Thyroid gland (tissue), 4 donors: Measurements from ENCODE around the gene KIAA0232. TPM values are rescaled to one million over a fixed set of nuclear protein-coding genes. Genes with fewer than 3 reads are reported as not detected.

Source experiments
- DNase-seq, 2 donors: peaks; one replicate each; pipeline ENCODE4 v3.0.0-alpha.2; 2019
- H3K27ac ChIP-seq, 3 donors: fragments of 200-600 bp; sonication (generic); 1 replicate in 2 of 3; 2 replicates in 1 of 3; pipeline ENCODE4 v1.5.1; 2016 to 2019; ENCODE audit warnings: mild to moderate bottlenecking in 1 of 3, moderate library complexity in 1 of 3
- H3K27me3 ChIP-seq: fragments of 200-600 bp; sonication (generic); one replicate; pipeline ENCODE4 v1.5.1; 2019
- H3K36me3 ChIP-seq, 2 donors: fragments of 200-600 bp; sonication (generic); one replicate each; pipeline ENCODE4 v1.5.1; 2016 to 2019
- H3K4me1 ChIP-seq, 2 donors: fragments of 200-600 bp; sonication (generic); one replicate each; pipeline ENCODE4 v1.5.1; 2017 to 2019
- H3K4me3 ChIP-seq, 3 donors: fragments of 200-600 bp; sonication (generic); replicated peaks in 1 of 3; 1 replicate in 2 of 3; 2 replicates in 1 of 3; pipeline ENCODE4 v1.5.1; 2016; ENCODE audit warnings: mild to moderate bottlenecking in 1 of 3
- H3K9me3 ChIP-seq: fragments of 200-600 bp; sonication (generic); one replicate; pipeline ENCODE4 v1.5.1; 2017
- CTCF ChIP-seq, 6 experiments: fragments of 200-600 bp in 3 of 6; fragments of 450-650 bp in 3 of 6; sonication (generic) in 3 of 6; IDR thresholded peaks; one replicate each; pipeline ENCODE4 v1.5.1; 2016 to 2019; ENCODE audit warnings: antibody characterized with exemption in 6 of 6, mild to moderate bottlenecking in 2 of 6, inconsistent platforms in 1 of 6, moderate library complexity in 1 of 6
- POLR2A ChIP-seq, 2 donors: fragments of 450-650 bp; IDR thresholded peaks; one replicate each; pipeline ENCODE4 v1.6.1; 2017; ENCODE audit warnings: antibody characterized with exemption in 2 of 2, mild to moderate bottlenecking in 2 of 2, moderate library complexity in 1 of 2
- WGBS, 2 donors: methylation state at CpG; one replicate each; pipeline ENCODE4 v1.1.5; 2017; 5-methylcytosine and 5-hydroxymethylcytosine counted together
- intact Hi-C: fragments of 100-400 bp; cut with DNase I; formaldehyde crosslinking; loops from one replicate; pipeline ENCODE4 v1.15.1; 2023
- total RNA-seq, 4 donors: library from RNA; depleted of rRNA; stranded (reverse); fragments of >200 nt; gene quantifications; one replicate each; pipeline ENCODE4 v1.2.3, GENCODE V29; 2016

Gene KIAA0232
- total RNA-seq, 4 donors from 2014 or later, result 37.1 to 73.2 (median 50.6) TPM

- no peak overlapping the region for H3K27ac ChIP-seq
- no peak overlapping the region for H3K4me3 ChIP-seq
- H3K36me3 ChIP-seq, result peaks cover 4 to 7% of the 10 kb centered on the region in 2 donors
- no peaks in the 10 kb centered on the region for H3K27me3 ChIP-seq
- H3K4me1 ChIP-seq, result peaks cover 13 to 31% of the 10 kb centered on the region in 2 donors
- WGBS, 2 donors, result 92 to 94% methylated on average over 13 to 14 of the region's 14 CpGs
- no peak for DNase-seq
- H3K9me3 ChIP-seq, result no peaks in the 10 kb centered on the region
- TF ChIP-seq POLR2A (IDR thresholded peaks at IDR 0.05) (no peak), CTCF (IDR thresholded peaks at IDR 0.05) (no peak)
- intact Hi-C loops, result no loop called here
These were observed 142.9 kb downstream of the KIAA0232 start for GRCh38 chr4:6925357-6925836.

GRCh38 chr4:6926081-6926480 lies 143.6 kb downstream of the KIAA0232 start:
- Histone ChIP-seq H3K4me3 (no peak overlapping the region), H3K4me1 (peaks cover 7 to 24% of the 10 kb centered on the region in 2 donors), H3K27ac (no peak overlapping the region), H3K36me3 (peaks cover 4 to 7% of the 10 kb centered on the region in 2 donors), H3K27me3 (no peaks in the 10 kb centered on the region), H3K9me3 (no peaks in the 10 kb centered on the region)
- TF ChIP-seq CTCF (IDR thresholded peaks at IDR 0.05) (no peak), POLR2A (IDR thresholded peaks at IDR 0.05) (no peak)
- WGBS, 2 donors, result 91 to 92% methylated on average over 19 of the region's 19 CpGs
- intact Hi-C loops, result no loop called here
- no peak for DNase-seq

GRCh38 chr4:6926681-6927478 lies 144.4 kb downstream of the KIAA0232 start:
- intact Hi-C loops, result no loop called here
- Histone ChIP-seq H3K36me3 (peaks cover 4 to 7% of the 10 kb centered on the region in 2 donors), H3K4me1 (peaks cover 7 to 21% of the 10 kb centered on the region in 2 donors), H3K27me3 (no peaks in the 10 kb centered on the region), H3K27ac (no peak overlapping the region), H3K4me3 (no peak overlapping the region), H3K9me3 (no peaks in the 10 kb centered on the region)
- DNase-seq, result no peak
- TF ChIP-seq CTCF (IDR thresholded peaks at IDR 0.05), result no peak
- TF ChIP-seq POLR2A (IDR thresholded peaks at IDR 0.05), result no peak
- 74 to 79% methylated on average over 12 to 13 of the region's 13 CpGs for WGBS, 2 donors

GRCh38 chr4:6928081-6928480 lies 145.6 kb downstream of the KIAA0232 start:
- WGBS, 2 donors, result 90 to 99% methylated on average over 2 to 4 of the region's 4 CpGs
- Histone ChIP-seq H3K36me3 (peaks cover 4 to 7% of the 10 kb centered on the region in 2 donors), H3K27me3 (no peaks in the 10 kb centered on the region), H3K27ac (no peak overlapping the region), H3K9me3 (no peaks in the 10 kb centered on the region), H3K4me1 (peaks cover 7 to 20% of the 10 kb centered on the region in 2 donors), H3K4me3 (no peak overlapping the region)
- TF ChIP-seq POLR2A (IDR thresholded peaks at IDR 0.05) (no peak), CTCF (IDR thresholded peaks at IDR 0.05) (no peak)
- DNase-seq, result no peak
- intact Hi-C loops, result no loop called here

GRCh38 chr4:6929339-6929811 lies 146.8 kb downstream of the KIAA0232 start:
- WGBS, 2 donors, result 72 to 77% methylated on average over 9 of the region's 9 CpGs
- Histone ChIP-seq H3K27me3 (no peaks in the 10 kb centered on the region), H3K9me3 (no peaks in the 10 kb centered on the region), H3K36me3 (no peaks in the 10 kb centered on the region), H3K27ac (no peak overlapping the region), H3K4me1 (peaks cover 7 to 15% of the 10 kb centered on the region in 2 donors), H3K4me3 (no peak overlapping the region)
- no peak for DNase-seq
- TF ChIP-seq POLR2A (IDR thresholded peaks at IDR 0.05), result no peak
- TF ChIP-seq CTCF (IDR thresholded peaks at IDR 0.05), result no peak
- intact Hi-C loops, result no loop called here
